GM15510 (cell line): ENCODE results near the gene TANGO2.

Source experiments
- POLR2A ChIP-seq: IDR thresholded peaks from 3 replicates; pipeline ENCODE4 v1.6.1; 2011; ENCODE audit warnings: borderline replicate concordance; ENCODE audit not compliant: insufficient read length; ENCODE audit errors: extremely low read depth

The TANGO2 gene

GRCh38 chr22:20022231-20022977 is 1.5 kb downstream of the TANGO2 start:
- no peak for TF ChIP-seq POLR2A

- no peak for TF ChIP-seq POLR2A
Observed at GRCh38 chr22:20022978-20023613, 2.2 kb downstream of the TANGO2 start.

DNA sequence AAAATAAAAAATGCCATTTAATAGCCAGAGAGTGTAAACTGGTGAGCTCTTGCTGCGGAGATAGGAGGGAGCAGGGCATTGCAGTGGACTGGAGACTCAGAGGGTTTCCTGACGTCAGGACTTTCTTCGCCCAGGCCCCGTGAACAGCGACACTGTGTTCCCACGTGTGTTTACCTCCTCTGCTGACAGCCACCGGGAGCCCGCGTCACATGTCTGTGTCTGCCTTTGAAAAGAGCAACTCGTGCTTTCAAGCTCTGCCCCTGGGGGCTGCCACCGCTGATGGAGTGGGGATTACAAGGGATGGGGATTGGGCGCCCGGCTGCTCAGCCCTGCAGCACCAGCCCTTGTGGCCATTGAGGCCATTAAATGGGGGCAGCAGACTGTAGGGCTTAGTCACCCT is 3.3 kb downstream of the TANGO2 start:
- TF ChIP-seq POLR2A, result no peak

- TF ChIP-seq POLR2A, result no peak
Observed at GRCh38 chr22:20024650-20025397, 3.9 kb downstream of the TANGO2 start.

DNA sequence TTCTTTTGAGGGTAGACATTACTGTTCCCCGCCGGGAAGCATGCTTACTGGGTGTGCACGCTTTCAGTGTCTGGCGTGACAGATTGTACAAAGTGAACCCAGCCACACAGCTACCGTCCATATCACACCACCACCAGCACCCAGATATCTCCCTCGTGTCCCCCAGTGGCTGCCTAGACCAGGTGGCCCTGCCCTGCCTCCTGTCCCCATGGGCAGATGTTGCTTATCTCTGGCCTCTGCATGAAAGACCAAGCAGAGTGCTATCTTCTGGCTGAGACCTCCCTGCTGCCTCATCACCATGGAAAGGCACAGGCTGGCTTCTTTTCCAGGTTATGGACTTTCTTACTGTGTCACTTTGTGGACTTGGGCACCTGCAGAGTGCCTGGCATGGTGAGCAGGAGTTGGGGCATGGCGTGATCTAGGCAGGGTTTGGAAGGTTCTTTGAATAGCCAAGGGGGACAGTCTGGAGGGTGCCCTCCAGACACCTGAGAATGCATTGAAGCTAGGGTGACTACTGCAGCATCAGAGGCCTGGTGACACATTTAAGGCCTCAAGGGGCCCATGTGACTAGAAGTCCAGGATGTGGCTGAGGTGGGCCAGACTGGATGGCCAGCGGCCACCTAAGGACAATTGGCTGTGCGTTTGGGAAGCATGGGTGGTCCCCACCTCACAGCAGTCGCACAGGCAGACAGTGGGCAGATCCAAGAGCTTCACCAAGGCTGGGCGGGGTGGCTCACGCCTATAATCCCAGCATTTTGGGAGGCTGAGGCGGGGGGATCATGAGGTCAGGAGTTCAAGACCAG is 4.7 kb downstream of the TANGO2 start:
- TF ChIP-seq POLR2A, result no peak

DNA sequence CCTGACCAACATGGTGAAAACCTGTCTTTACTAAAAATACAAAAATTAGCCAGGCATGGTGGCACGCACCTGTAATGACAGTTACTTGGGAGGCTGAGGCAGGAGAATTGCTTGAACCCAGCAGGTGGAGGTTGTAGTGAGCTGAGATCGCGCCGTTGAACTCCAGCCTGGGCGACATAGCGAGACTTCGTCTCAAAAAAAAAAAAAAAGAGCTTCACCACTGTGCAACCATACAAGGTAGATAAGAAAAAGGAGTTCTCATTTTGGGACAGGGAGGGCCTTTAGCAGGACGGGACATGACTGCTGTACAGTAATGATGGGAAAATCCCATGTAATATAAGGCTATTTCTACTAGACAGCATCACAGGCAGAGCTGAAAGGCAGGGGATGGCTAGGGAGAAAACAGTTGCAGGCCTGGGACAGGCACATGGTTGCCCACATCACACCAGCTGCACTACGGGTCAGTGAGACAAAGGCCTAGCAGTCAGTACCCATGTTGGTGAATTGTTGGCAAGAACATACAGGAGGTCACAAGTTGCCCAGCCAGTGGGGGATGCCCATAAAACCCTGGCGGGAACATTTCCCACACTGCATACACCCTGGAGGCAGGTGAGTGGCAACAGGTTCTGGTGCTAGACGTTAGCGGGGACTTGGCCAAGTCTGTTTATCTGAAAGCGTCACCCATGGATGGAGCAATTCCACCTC is 5.4 kb downstream of the TANGO2 start:
- no peak for TF ChIP-seq POLR2A

GRCh38 chr22:20026996-20027601 is 6.2 kb downstream of the TANGO2 start:
- TF ChIP-seq POLR2A, result no peak

DNA sequence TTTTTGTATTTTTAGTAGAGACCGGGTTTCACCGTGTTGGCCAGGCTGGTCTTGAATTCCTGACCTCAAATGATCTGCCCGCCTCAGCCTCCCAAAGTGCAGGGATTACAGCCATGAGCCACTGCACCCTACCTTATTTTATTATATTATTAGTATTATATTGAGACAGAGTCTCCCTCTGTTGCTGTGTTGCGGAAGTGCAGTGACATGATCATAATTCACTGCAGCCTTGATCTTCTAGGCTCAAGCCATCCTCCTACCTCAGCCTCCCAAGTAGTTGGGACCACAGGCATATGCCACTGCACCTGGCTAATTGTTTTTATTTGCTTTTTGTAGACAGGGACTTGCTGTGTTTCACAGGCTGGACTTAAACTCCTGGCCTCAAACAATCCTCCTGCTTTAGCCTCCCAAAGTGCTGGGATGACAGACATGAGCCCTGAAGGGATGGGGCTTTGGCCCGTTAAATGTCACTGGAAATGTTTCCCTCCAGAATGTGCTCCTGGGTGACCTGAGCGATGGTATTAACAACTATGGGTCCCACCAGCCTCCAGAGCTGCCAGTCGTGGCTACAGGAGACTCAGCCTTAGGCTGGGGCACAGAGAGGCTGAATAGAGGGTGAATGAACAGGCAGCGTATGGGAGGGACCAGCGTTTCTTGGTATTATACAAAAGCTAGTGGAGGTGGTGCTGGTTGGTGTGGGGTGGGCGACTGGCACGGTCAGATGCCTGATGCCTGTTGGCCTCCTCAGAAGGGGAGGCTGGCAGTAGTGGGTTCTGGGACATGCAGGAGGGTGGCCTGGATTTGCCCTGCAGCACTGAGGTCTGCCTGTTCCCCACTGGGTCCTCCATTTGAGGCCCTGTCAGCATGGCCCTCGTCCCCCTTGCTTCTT is 7.3 kb downstream of the TANGO2 start:
- TF ChIP-seq POLR2A, result no peak

DNA sequence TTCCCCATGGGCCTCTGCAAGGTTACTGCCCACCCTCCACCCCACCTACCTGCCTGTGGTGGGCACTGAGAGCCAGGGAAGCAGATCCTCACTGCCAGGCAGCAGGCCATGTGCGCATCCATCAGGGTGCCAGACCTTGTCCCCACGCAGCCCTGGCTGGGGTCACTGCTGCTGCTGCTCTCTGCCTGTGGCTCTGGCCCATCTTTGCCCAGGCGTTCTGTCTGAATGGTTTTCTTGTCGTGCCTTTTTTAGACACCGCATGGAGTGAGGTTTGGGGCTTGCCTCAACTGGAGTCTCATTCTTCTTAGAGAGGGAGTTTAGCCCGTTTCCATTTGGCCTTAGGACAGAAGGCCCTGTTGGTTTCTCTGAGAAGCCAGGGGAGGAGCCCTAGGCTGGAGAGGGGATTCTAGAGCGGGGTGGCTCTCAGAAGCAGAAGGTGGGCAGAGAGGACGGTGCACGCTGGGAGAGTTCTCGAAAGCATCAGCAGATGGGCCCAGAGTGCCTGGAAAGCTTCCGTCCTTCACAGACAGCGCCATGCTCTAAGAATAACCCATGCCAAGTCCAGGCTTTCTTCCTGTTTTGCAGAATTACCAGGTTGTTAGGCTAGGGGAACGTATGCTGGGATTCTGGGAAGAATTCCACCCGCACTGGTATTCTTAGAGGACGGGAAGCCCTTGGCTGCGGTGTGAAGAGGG is 8.1 kb downstream of the TANGO2 start:
- TF ChIP-seq POLR2A, result no peak

- TF ChIP-seq POLR2A, result no peak
Observed at GRCh38 chr22:20029550-20030225, 8.8 kb downstream of the TANGO2 start.

- TF ChIP-seq POLR2A, result no peak
Observed at GRCh38 chr22:20031732-20032406, 11.0 kb downstream of the TANGO2 start.
